Fibroblast of lung (primary cell): Measurements from ENCODE around the gene NXPH3.

ENCODE experiments used
- EZH2 ChIP-seq: IDR thresholded peaks from 2 replicates; pipeline ENCODE4 v1.5.1; 2012; ENCODE audit warnings: low read length, control low read depth, mild to moderate bottlenecking; ENCODE audit errors: missing control alignments
- TF ChIP-seq, protein P1 (sequence below), 2 donors: IDR thresholded peaks in 1 of 2; conservative IDR thresholded peaks in 1 of 2; 1 replicate in 1 of 2; 2 replicates in 1 of 2; pipeline ENCODE4 v1.5.1; 2011 to 2012; ENCODE audit warnings: low read length in 2 of 2, control low read depth in 1 of 2, inconsistent platforms in 1 of 2, low read depth in 1 of 2, mild to moderate bottlenecking in 1 of 2

DNA sequence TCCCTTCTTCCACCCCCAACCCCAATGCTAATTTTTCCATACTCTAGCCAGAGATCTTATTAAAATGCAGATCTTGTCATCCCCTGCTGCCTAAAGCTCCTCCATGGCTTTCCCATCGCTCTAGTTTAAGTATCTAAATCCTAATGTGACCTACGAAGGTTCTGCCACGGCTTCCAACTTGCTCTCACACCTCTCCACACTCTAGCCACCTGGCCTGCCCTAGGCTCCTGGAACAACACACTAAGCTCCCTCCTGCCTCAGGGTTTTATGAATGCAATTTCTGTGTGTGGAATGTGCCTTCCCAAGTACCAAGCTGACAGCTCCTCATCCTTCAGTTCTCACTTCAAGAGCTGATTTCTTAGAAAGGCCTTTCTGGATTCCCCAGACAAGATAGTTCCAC lies 16.6 kb downstream of the NXPH3 start:
- TF ChIP-seq, protein P1, sequence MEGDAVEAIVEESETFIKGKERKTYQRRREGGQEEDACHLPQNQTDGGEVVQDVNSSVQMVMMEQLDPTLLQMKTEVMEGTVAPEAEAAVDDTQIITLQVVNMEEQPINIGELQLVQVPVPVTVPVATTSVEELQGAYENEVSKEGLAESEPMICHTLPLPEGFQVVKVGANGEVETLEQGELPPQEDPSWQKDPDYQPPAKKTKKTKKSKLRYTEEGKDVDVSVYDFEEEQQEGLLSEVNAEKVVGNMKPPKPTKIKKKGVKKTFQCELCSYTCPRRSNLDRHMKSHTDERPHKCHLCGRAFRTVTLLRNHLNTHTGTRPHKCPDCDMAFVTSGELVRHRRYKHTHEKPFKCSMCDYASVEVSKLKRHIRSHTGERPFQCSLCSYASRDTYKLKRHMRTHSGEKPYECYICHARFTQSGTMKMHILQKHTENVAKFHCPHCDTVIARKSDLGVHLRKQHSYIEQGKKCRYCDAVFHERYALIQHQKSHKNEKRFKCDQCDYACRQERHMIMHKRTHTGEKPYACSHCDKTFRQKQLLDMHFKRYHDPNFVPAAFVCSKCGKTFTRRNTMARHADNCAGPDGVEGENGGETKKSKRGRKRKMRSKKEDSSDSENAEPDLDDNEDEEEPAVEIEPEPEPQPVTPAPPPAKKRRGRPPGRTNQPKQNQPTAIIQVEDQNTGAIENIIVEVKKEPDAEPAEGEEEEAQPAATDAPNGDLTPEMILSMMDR (conservative IDR thresholded peaks at IDR 0.05 in 1 of 2, IDR thresholded peaks at IDR 0.05 in 1 of 2; ENCODE audit: low read depth in 1 of 2, low read length in 2 of 2), result no peak
- no peak for TF ChIP-seq EZH2
